ENCODE measurements around the gene COG7.
"Not testable (repeated sequence)": the region's sequence is repeated elsewhere in the genome, so short reads cannot be mapped to it uniquely, and the experiment has no call there.

COG7 gene

GRCh38 chr16:23382279-23382678, 70.7 kb downstream of the COG7 start:
- DNase-seq: no peak

- DNase-seq: not testable (repeated sequence)
Measured at GRCh38 chr16:23381702-23382101, 71.3 kb downstream of the COG7 start.

- no peak for DNase-seq
Measured at GRCh38 chr16:23380501-23380951, 72.5 kb downstream of the COG7 start.

- no peak for DNase-seq
Measured at GRCh38 chr16:23379707-23380106, 73.3 kb downstream of the COG7 start.

GRCh38 chr16:23378921-23379320, 74.1 kb downstream of the COG7 start:
- DNase-seq: no peak

GRCh38 chr16:23378256-23378655, 74.7 kb downstream of the COG7 start:
- no peak for DNase-seq

- DNase-seq: no peak
Measured at GRCh38 chr16:23377071-23377931, 75.7 kb downstream of the COG7 start.

- no peak for DNase-seq
Measured at GRCh38 chr16:23375643-23376042, 77.3 kb downstream of the COG7 start.

GRCh38 chr16:23374721-23375510, 78.1 kb downstream of the COG7 start:
- no peak for DNase-seq

- no peak for DNase-seq
Measured at GRCh38 chr16:23373436-23374219, 79.4 kb downstream of the COG7 start.

- no peak for DNase-seq
Measured at GRCh38 chr16:23371368-23371767, 81.6 kb downstream of the COG7 start.

GRCh38 chr16:23369416-23369815, 83.6 kb downstream of the COG7 start:
- DNase-seq: no peak

GRCh38 chr16:23368469-23368868, 84.5 kb downstream of the COG7 start:
- no peak for DNase-seq

- DNase-seq: no peak
Measured at GRCh38 chr16:23367988-23368387, 85.0 kb downstream of the COG7 start.

- no peak for DNase-seq
Measured at GRCh38 chr16:23367564-23367963, 85.4 kb downstream of the COG7 start.

GRCh38 chr16:23366341-23366740, 86.6 kb downstream of the COG7 start:
- DNase-seq: not testable (repeated sequence)

GRCh38 chr16:23365602-23366240, 87.3 kb downstream of the COG7 start:
- DNase-seq: no peak

GRCh38 chr16:23362460-23363317, 90.3 kb downstream of the COG7 start:
- DNase-seq: no peak

GRCh38 chr16:23359092-23359760, 93.8 kb downstream of the COG7 start:
- DNase-seq: no peak

- no peak for DNase-seq
Measured at GRCh38 chr16:23357761-23358290, 95.2 kb downstream of the COG7 start.

GRCh38 chr16:23356941-23357340, 96.0 kb downstream of the COG7 start:
- no peak for DNase-seq
